Ovary (tissue), 3 donors: ENCODE results near the gene SLC6A12.

ENCODE experiments used
- CTCF ChIP-seq, 3 donors: fragments of 450-650 bp in 2 of 3; fragments of 200-600 bp in 1 of 3; IDR thresholded peaks; one replicate each; pipeline versions ENCODE4 v1.5.1 to v1.8.0; 2016 to 2022; ENCODE audit warnings: antibody characterized with exemption in 3 of 3, mild to moderate bottlenecking in 1 of 3
- POLR2A ChIP-seq: fragments of 450-650 bp; IDR thresholded peaks from one replicate; pipeline ENCODE4 v1.6.1; 2017; ENCODE audit warnings: antibody characterized with exemption, mild to moderate bottlenecking, moderate library complexity
- donor health status: DM: no; HTN: no; CAD: no.

- TF ChIP-seq POLR2A (no peak), CTCF (IDR thresholded peaks at IDR 0.05) (no peak)
Observed at GRCh38 chr12:147242-147641, 66.7 kb downstream of the SLC6A12 start.
